Measurements from ENCODE around the gene WDR43.

WDR43 gene, protein sequence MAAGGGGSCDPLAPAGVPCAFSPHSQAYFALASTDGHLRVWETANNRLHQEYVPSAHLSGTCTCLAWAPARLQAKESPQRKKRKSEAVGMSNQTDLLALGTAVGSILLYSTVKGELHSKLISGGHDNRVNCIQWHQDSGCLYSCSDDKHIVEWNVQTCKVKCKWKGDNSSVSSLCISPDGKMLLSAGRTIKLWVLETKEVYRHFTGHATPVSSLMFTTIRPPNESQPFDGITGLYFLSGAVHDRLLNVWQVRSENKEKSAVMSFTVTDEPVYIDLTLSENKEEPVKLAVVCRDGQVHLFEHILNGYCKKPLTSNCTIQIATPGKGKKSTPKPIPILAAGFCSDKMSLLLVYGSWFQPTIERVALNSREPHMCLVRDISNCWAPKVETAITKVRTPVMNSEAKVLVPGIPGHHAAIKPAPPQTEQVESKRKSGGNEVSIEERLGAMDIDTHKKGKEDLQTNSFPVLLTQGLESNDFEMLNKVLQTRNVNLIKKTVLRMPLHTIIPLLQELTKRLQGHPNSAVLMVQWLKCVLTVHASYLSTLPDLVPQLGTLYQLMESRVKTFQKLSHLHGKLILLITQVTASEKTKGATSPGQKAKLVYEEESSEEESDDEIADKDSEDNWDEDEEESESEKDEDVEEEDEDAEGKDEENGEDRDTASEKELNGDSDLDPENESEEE

DNA sequence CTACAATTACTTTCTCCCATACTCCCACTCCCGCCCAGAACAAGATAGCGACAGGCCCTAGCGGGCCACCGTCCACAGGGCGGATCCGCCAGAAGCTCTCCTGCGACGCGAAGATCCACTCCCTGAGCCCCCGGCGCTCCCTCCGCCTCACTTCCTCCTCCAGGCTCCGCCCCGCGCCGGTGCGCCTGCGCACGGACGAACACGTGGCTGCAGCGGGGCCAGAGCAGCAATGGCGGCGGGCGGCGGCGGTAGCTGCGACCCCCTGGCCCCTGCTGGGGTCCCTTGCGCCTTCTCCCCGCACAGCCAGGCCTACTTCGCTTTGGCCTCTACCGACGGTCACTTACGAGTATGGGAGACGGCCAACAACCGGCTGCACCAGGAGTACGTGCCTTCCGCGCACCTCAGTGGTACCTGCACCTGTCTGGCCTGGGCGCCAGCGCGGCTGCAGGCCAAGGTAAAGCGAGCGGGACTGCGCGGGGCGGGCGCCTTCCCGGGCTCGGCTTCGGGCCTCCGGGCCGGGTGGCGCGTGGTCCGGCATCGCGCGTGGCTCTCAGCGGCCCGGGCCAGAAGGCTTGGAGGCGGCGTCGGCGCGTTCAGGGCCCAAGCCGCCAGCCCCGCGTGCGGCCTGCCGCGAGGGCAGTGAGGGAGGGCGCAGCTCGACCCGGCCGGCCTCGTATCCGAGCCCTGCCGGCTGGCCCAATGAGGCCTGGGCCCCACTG, at the start of gene WDR43:
WDR43 (plus strand) TSS at position 198 of the 719 bp plus-strand sequence; CDS start at position 230, 32 bp downstream.
- FAIRE-seq (no peak), DNase-seq (ENCODE audit: insufficient read length, low spot score) (peak; percentile 80)
- TF ChIP-seq, protein P1, sequence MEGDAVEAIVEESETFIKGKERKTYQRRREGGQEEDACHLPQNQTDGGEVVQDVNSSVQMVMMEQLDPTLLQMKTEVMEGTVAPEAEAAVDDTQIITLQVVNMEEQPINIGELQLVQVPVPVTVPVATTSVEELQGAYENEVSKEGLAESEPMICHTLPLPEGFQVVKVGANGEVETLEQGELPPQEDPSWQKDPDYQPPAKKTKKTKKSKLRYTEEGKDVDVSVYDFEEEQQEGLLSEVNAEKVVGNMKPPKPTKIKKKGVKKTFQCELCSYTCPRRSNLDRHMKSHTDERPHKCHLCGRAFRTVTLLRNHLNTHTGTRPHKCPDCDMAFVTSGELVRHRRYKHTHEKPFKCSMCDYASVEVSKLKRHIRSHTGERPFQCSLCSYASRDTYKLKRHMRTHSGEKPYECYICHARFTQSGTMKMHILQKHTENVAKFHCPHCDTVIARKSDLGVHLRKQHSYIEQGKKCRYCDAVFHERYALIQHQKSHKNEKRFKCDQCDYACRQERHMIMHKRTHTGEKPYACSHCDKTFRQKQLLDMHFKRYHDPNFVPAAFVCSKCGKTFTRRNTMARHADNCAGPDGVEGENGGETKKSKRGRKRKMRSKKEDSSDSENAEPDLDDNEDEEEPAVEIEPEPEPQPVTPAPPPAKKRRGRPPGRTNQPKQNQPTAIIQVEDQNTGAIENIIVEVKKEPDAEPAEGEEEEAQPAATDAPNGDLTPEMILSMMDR (IDR thresholded peaks at IDR 0.05; ENCODE audit: insufficient read depth, missing control alignments), result no peak

DNA sequence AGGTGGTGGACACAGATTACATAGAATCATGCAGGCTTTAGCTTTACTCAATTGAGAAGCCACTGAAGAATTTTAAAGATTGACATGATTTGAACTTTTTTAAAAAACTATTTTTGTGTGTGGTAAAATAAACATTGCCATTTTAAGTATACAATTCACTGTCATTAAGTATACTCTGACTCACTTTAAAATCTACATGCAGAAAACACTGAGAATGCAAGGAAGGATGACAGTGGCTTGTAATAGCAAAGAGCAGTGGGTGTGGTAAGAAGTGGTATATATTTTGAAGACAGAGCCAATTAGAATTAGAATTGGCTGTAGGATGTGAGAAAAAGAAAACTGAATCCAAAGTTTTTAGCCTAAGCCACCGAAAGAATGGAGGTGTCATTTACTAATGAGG, 39.3 kb upstream of the WDR43 start:
- no peak for FAIRE-seq
- no peak for DNase-seq (ENCODE audit: insufficient read length, low spot score)
- TF ChIP-seq, protein P1 (IDR thresholded peaks at IDR 0.05; ENCODE audit: insufficient read depth, missing control alignments), result no peak

DNA sequence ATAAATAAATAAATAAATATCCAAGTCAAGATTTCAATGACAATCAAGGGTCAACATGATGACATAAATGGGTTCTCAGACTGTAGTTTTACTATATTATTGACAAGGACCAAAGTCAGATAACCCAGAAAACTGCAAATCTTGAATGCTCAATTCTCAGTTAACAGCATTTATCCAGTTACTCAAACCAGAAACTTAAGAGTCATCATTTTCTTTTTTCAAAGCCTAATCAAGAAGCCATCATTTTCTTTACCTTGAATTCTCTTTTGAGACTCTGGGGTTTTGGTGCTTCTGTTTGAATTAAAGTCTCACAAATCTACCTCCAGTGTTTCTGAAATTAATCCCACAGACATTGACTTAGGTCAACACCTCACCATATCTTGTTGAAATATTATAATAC, 38.5 kb upstream of the WDR43 start:
- TF ChIP-seq, protein P1 (IDR thresholded peaks at IDR 0.05; ENCODE audit: insufficient read depth, missing control alignments), result no peak
- DNase-seq (ENCODE audit: insufficient read length, low spot score) (no peak), FAIRE-seq (no peak)

DNA sequence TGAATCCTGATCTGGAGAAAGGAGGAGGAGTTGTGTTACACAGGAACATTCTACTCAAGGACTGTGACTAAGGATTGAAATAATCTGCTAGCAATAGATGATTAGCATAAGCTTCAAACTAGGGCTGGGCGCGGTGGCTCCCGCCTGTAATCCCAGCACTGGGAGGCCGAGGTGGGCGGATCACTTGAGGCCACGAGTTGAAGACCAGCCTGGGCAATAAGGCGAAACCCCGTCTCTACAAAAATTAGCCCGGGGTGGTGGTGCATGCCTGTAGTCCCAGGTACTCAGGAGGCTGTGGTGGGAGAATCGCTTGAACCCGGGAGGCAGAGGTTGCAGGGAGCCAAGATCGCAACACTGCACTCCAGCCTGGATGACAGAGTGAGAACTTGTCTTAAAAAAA, 25.9 kb upstream of the WDR43 start:
- FAIRE-seq (no peak), DNase-seq (ENCODE audit: insufficient read length, low spot score) (peak; percentile 22)
- TF ChIP-seq, protein P1 (IDR thresholded peaks at IDR 0.05; ENCODE audit: insufficient read depth, missing control alignments), result no peak

DNA sequence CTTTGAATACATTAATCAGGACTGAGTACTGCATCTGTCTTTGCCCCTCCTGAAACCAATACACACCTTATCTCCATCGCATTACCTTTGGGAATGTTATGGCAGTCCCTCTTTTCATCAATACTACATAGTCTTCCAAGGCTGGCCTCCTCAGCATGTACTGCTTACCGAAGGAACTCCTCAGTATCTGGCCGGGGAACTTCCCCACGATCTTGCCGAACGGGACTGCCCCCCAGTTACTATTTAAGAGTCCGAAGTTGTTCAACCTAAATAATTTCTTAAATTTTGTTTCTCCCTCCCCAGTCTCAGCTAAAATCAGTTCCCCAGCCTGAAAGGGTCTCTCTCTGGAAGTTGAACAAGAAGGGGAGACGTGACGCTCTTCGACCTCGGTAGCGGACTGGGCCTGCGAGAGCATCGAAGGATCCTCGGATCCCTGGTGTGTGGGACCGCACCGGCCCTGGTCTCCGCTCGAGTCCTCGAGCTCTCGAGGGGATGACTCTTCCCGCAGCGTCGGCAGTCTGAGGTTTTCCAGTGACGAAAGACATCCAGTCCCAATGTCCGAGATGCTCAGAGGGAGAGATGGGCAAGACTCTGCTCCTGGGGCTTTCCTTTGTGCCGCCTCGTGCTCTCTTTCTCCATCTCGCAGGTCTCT, 24.8 kb upstream of the WDR43 start:
- DNase-seq (ENCODE audit: insufficient read length, low spot score) (no peak), FAIRE-seq (no peak)
- TF ChIP-seq, protein P1 (IDR thresholded peaks at IDR 0.05; ENCODE audit: insufficient read depth, missing control alignments), result no peak

DNA sequence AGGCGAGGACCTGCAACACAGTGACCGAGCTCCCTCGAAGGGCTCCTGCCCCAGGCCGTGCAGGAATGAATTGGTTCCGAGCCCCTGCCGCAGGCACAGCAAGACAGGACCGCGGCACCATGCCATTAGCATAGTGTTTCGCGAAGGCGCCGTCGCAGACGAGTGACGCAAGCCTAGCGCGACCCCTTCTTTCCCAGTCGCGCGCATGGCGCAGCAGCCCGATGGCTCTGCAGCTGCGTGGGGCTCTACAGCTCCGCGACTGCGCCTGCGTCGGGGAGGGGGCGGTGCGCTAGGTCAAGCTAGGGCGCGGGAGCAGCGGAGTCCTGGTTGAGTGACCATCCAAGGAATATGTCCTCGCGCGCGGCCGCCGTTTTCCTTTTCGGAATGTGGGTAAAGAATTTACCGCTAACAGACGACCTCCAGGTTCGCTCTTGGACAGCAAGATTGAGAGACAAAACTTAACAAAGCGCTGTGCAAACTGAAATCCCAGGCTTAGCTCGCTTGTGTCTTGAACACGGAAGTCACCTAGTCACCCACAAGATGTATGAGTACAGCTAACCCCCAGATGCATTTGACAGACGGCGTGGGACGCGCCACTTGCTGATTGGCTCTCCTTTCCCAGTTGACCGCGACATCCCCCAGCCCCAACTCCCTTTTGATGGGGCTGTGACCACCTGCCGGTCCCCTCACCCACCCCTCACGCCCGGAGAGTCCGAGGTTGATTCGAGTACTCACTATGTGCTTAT, 24.1 kb upstream of the WDR43 start, which contains the start of gene TRMT61B:
TRMT61B (minus strand) TSS at position 164 of the 746 bp plus-strand sequence; CDS start at position 132, 32 bp downstream.
- no peak for FAIRE-seq
- peak; percentile 65 for DNase-seq (ENCODE audit: insufficient read length, low spot score)
- TF ChIP-seq, protein P1 (IDR thresholded peaks at IDR 0.05; ENCODE audit: insufficient read depth, missing control alignments), result no peak

All from D721Med (cell line).